Natural killer cell (primary cell): ENCODE data around the gene LUZP2. TPM values are rescaled to one million over a fixed set of nuclear protein-coding genes. Genes with fewer than 3 reads are reported as not detected.

ENCODE experiments used
- ATAC-seq, 3 donors: fragments of 150-1000 bp in 2 of 3; fragments of 200-7000 bp in 1 of 3; cut with Tn5 transposase; 1 replicate in 1 of 3; 2 replicates in 2 of 3; pipeline ENCODE4 v1.10.0; 2021; ENCODE audit warnings: mild to moderate bottlenecking in 2 of 3, moderate library complexity in 2 of 3
- DNase-seq, 2 donors: peaks; one replicate each; pipeline versions ENCODE4 v3.0.0 to v3.0.0-alpha.2; 2013 to 2021; ENCODE audit warnings: mixed read lengths in 1 of 2
- H3K27ac ChIP-seq: one replicate; pipeline ENCODE4 v1.5.1; 2013; ENCODE audit warnings: mild to moderate bottlenecking, low read length
- H3K27me3 ChIP-seq: one replicate; pipeline ENCODE4 v1.6.1; 2013; ENCODE audit warnings: low read length; ENCODE audit not compliant: control insufficient read depth, insufficient read depth
- H3K36me3 ChIP-seq: one replicate; pipeline ENCODE4 v1.6.1; 2013; ENCODE audit warnings: low read length; ENCODE audit not compliant: control insufficient read depth, insufficient read depth
- H3K4me1 ChIP-seq: one replicate; pipeline ENCODE4 v1.6.1; 2013; ENCODE audit warnings: low read length; ENCODE audit not compliant: control insufficient read depth, insufficient read depth
- H3K4me3 ChIP-seq: one replicate; pipeline ENCODE4 v1.5.1; 2013; ENCODE audit warnings: low read length
- H3K9me3 ChIP-seq: one replicate; pipeline ENCODE4 v1.6.1; 2013; ENCODE audit warnings: low read length; ENCODE audit not compliant: control insufficient read depth, insufficient read depth
- H3K27ac Mint-ChIP-seq, 2 donors: one replicate each; pipeline ENCODE4 v1.8.0; 2022; ENCODE audit warnings: mild to moderate bottlenecking in 2 of 2, mixed read lengths in 2 of 2, moderate library complexity in 1 of 2
- H3K27me3 Mint-ChIP-seq, 2 donors: one replicate each; pipeline ENCODE4 v1.8.0; 2022; ENCODE audit warnings: low read depth in 2 of 2, mixed read lengths in 2 of 2
- H3K36me3 Mint-ChIP-seq: one replicate; pipeline ENCODE4 v1.8.0; 2022; ENCODE audit warnings: mixed read lengths
- H3K4me1 Mint-ChIP-seq, 2 donors: one replicate each; pipeline ENCODE4 v1.8.0; 2022; ENCODE audit warnings: mixed read lengths in 2 of 2
- H3K4me3 Mint-ChIP-seq: one replicate; pipeline ENCODE4 v1.8.0; 2022; ENCODE audit warnings: mild to moderate bottlenecking, moderate library complexity, mixed read lengths
- H3K9me3 Mint-ChIP-seq, 2 donors: one replicate each; pipeline ENCODE4 v1.8.0; 2022; ENCODE audit warnings: mixed read lengths in 2 of 2
- WGBS: methylation state at CpG from one replicate; pipeline ENCODE4 v1.1.7; 2013; ENCODE audit warnings: missing lambda C conversion rate; ENCODE audit not compliant: insufficient coverage; 5-methylcytosine and 5-hydroxymethylcytosine counted together
- intact Hi-C: fragments of 100-400 bp; cut with micrococcal nuclease; formaldehyde crosslinking; loops from one replicate; pipeline ENCODE4 v1.14.2; 2022
- total RNA-seq, 4 donors: library from RNA; stranded (reverse); fragments of 120-200 nt in 1 of 4; gene quantifications; one replicate each; pipeline versions ENCODE4 v1.2.3 to v1.2.4, GENCODE V29; 2013 to 2022
- TF ChIP-seq, protein P1 (sequence below): fragments of 200-600 bp; IDR thresholded peaks from one replicate; pipeline ENCODE4 v1.8.0; 2022; ENCODE audit warnings: antibody characterized with exemption

Gene LUZP2
- total RNA-seq, 3 donors from 2014 or later (not counting 1 experiment from before 2014, with no cell fraction given) = not detected

DNA sequence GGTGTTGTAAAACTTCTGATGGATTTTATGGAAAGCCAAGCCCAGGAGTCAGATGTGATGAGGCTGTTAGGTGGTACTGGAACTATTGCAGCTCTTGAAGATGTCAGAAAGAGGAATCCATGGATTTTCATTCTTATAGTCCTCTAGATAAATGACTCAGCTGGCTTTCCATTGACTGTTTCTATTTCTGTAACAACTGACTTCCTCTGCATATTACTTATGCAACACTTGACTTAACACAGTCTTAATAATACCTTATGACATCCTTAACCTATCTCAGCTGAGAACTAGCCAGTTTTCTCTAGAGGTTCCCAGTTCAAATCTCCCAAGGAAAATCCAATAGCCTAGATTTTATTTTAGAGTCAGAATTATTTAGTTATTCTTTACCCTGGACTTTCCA is 263.8 kb downstream of the LUZP2 start:
- intact Hi-C loops = no loop called here
- Mint-ChIP-seq H3K4me3 (no peak overlapping the region), H3K4me1 (no peaks in the 10 kb centered on the region), H3K27ac (no peak overlapping the region), H3K27me3 (no peaks in the 10 kb centered on the region), H3K9me3 (peaks cover 11 to 12% of the 10 kb centered on the region in 2 donors), H3K36me3 (no peaks in the 10 kb centered on the region)
- Histone ChIP-seq H3K4me1 (no peaks in the 10 kb centered on the region), H3K27ac (no peak overlapping the region), H3K27me3 (no peaks in the 10 kb centered on the region), H3K4me3 (no peak overlapping the region), H3K36me3 (no peaks in the 10 kb centered on the region), H3K9me3 (no peaks in the 10 kb centered on the region)
- TF ChIP-seq, protein P1, sequence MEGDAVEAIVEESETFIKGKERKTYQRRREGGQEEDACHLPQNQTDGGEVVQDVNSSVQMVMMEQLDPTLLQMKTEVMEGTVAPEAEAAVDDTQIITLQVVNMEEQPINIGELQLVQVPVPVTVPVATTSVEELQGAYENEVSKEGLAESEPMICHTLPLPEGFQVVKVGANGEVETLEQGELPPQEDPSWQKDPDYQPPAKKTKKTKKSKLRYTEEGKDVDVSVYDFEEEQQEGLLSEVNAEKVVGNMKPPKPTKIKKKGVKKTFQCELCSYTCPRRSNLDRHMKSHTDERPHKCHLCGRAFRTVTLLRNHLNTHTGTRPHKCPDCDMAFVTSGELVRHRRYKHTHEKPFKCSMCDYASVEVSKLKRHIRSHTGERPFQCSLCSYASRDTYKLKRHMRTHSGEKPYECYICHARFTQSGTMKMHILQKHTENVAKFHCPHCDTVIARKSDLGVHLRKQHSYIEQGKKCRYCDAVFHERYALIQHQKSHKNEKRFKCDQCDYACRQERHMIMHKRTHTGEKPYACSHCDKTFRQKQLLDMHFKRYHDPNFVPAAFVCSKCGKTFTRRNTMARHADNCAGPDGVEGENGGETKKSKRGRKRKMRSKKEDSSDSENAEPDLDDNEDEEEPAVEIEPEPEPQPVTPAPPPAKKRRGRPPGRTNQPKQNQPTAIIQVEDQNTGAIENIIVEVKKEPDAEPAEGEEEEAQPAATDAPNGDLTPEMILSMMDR = no peak
- ATAC-seq = no peak
- no peak for DNase-seq

DNA sequence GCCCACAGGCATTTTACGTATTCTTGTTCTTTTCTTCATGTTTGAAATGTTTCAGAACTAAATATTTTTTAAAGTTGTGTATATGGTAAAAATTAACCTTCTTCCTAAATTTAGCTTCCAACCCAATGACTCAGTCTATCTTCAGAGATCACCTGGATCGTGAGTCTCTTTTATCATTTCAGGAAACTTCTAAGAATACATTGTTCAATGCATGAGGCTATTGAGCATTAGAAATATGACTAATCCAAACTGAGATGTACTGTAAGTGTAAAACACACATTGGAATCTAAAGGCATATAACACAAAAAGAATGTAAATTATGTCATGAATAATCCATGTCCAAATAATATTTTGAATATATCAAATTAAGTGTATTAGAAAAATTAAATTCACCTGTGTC is 265.2 kb downstream of the LUZP2 start:
- H3K36me3 Mint-ChIP-seq = no peaks in the 10 kb centered on the region
- Histone ChIP-seq H3K27me3 (no peaks in the 10 kb centered on the region), H3K36me3 (no peaks in the 10 kb centered on the region), H3K4me3 (no peak overlapping the region), H3K27ac (no peak overlapping the region), H3K4me1 (no peaks in the 10 kb centered on the region), H3K9me3 (no peaks in the 10 kb centered on the region)
- ATAC-seq (no peak), DNase-seq (no peak)
- no peak overlapping the region for H3K27ac Mint-ChIP-seq
- no peak overlapping the region for H3K4me3 Mint-ChIP-seq
- H3K27me3 Mint-ChIP-seq = no peaks in the 10 kb centered on the region
- TF ChIP-seq, protein P1 = no peak
- WGBS = no CpG with 5 or more reads among the region's 2 CpGs
- H3K4me1 Mint-ChIP-seq = no peaks in the 10 kb centered on the region
- peaks cover 7% of the 10 kb centered on the region in 2 donors for H3K9me3 Mint-ChIP-seq
- intact Hi-C loops = no loop called here

DNA sequence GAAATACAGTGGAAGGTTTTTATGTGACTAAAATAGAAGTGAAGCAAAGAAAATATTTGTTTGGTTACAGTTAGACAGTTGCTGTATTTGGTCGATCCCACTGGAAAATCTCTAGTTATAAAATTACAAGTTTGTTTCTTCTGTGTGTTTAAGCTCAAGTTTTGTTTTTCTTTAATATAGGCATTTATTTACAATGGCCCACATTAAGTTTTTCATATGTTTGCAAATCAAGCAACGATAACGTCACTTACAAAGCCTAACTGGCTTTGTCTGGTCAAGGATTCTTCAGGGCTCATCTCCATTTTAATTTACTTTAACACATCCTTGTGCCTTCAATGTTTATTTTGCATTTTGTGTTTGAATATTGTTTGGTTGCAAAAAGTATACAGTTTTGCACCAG is 270.6 kb downstream of the LUZP2 start:
- Mint-ChIP-seq H3K27ac (no peak overlapping the region), H3K27me3 (no peaks in the 10 kb centered on the region), H3K4me1 (no peaks in the 10 kb centered on the region), H3K9me3 (peaks cover 10 to 11% of the 10 kb centered on the region in 2 donors), H3K36me3 (no peaks in the 10 kb centered on the region), H3K4me3 (no peak overlapping the region)
- ATAC-seq (no peak), DNase-seq (no peak)
- TF ChIP-seq, protein P1 = no peak
- Histone ChIP-seq H3K4me1 (no peaks in the 10 kb centered on the region), H3K27ac (no peak overlapping the region), H3K9me3 (no peaks in the 10 kb centered on the region), H3K27me3 (no peaks in the 10 kb centered on the region), H3K4me3 (no peak overlapping the region), H3K36me3 (no peaks in the 10 kb centered on the region)
- intact Hi-C loops = no loop called here
- WGBS = 83% methylated on average over 3 of the region's 3 CpGs

GRCh38 chr11:24773322-24773721 is 276.5 kb downstream of the LUZP2 start:
- H3K27ac Mint-ChIP-seq = no peak overlapping the region
- TF ChIP-seq, protein P1 = no peak
- H3K27me3 Mint-ChIP-seq = no peaks in the 10 kb centered on the region
- no peaks in the 10 kb centered on the region for H3K4me1 ChIP-seq
- H3K4me3 Mint-ChIP-seq = no peak overlapping the region
- 86% methylated on average over 3 of the region's 3 CpGs for WGBS
- DNase-seq (no peak), ATAC-seq (no peak)
- H3K9me3 Mint-ChIP-seq = peaks cover 8 to 10% of the 10 kb centered on the region in 2 donors
- H3K36me3 ChIP-seq = no peaks in the 10 kb centered on the region
- H3K27ac ChIP-seq = no peak overlapping the region
- H3K4me3 ChIP-seq = no peak overlapping the region
- no peaks in the 10 kb centered on the region for H3K36me3 Mint-ChIP-seq
- H3K9me3 ChIP-seq = no peaks in the 10 kb centered on the region
- no peaks in the 10 kb centered on the region for H3K27me3 ChIP-seq
- intact Hi-C loops = no loop called here
- no peaks in the 10 kb centered on the region for H3K4me1 Mint-ChIP-seq
